Chondrocyte (in vitro differentiated cells): ENCODE results near the gene GEMIN2. TPM values are rescaled to one million over a fixed set of nuclear protein-coding genes. Genes with fewer than 3 reads are reported as not detected.

Experiments used
- DNase-seq: peaks from one replicate; pipeline ENCODE4 v3.0.0; 2021; ENCODE audit warnings: mixed read lengths, low spot score
- H3K27ac Mint-ChIP-seq: one replicate; pipeline ENCODE4 v1.8.0; 2021; ENCODE audit warnings: mild to moderate bottlenecking, moderate library complexity, mixed read lengths; ENCODE audit not compliant: unreplicated experiment
- H3K27me3 Mint-ChIP-seq: 2 replicates; pipeline ENCODE4 v1.8.0; 2021; ENCODE audit warnings: low read depth, mixed read lengths
- H3K36me3 Mint-ChIP-seq: 2 replicates; pipeline ENCODE4 v1.8.0; 2021; ENCODE audit warnings: low read depth, mixed read lengths
- H3K4me1 Mint-ChIP-seq: 2 replicates; pipeline ENCODE4 v1.8.0; 2021; ENCODE audit warnings: low read depth, mild to moderate bottlenecking, mixed read lengths
- H3K4me3 Mint-ChIP-seq: one replicate; pipeline ENCODE4 v1.8.0; 2021; ENCODE audit warnings: mild to moderate bottlenecking, moderate library complexity, mixed read lengths; ENCODE audit not compliant: unreplicated experiment
- H3K9me3 Mint-ChIP-seq: 2 replicates; pipeline ENCODE4 v1.8.0; 2021; ENCODE audit warnings: low read depth, mixed read lengths
- CTCF ChIP-seq: fragments of 200-600 bp; sonication (generic); IDR thresholded peaks from 2 replicates; pipeline ENCODE4 v1.5.0; 2021; ENCODE audit warnings: antibody characterized with exemption, mild to moderate bottlenecking, moderate library complexity
- total RNA-seq: library from RNA; stranded (reverse); gene quantifications from 3 replicates; pipeline ENCODE4 v1.2.1, GENCODE V29; 2021

GEMIN2 gene
- total RNA-seq, 1 donor from 2014 or later: 14.0 TPM

DNA sequence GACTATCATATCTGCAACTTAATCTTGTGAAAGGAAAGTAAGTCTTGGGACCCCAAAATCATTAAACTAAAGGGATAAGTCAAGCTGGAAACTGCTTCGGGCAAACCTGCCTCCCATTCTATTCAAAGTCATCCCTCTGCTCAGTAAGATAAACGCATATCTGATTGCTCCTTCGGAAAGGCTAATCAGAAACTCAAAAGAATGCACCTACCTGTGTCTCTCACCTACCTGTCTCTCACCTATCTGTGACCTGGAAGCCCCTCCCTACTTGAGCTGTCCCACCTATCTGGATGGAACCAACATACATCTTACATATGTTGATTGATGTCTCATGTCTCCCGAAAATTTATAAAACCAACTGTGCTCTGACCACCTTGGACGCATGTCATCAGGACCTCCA is 31.0 kb upstream of the GEMIN2 start:
- H3K36me3 Mint-ChIP-seq: peaks cover 40% of the 10 kb centered on the region
- no peak for TF ChIP-seq CTCF
- H3K27me3 Mint-ChIP-seq: no peaks in the 10 kb centered on the region
- DNase-seq: no peak
- peaks cover 3% of the 10 kb centered on the region for H3K4me1 Mint-ChIP-seq
- no peak overlapping the region for H3K4me3 Mint-ChIP-seq
- no peak overlapping the region for H3K27ac Mint-ChIP-seq
- H3K9me3 Mint-ChIP-seq: no peaks in the 10 kb centered on the region

DNA sequence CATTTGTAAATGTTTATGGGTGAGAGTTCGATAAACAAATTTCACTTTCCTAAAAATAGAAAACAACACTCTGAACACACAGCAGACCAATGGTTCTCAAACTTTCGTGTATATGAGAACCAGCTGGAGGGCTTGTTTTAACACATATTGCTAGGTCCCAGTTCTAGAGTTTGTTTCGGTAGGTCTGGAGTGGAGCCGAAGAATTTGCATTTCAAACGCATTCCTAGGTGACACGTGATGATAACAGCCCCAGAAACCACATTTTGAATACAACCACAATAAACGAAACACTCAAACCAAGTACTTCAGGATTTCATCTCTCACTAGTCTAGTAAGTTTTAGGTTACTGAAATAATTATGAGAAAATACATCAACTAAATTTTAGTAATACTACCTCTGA is 28.2 kb upstream of the GEMIN2 start:
- H3K27ac Mint-ChIP-seq: no peak overlapping the region
- H3K4me3 Mint-ChIP-seq: no peak overlapping the region
- peaks cover 41% of the 10 kb centered on the region for H3K36me3 Mint-ChIP-seq
- no peak for DNase-seq
- no peaks in the 10 kb centered on the region for H3K27me3 Mint-ChIP-seq
- H3K9me3 Mint-ChIP-seq: no peaks in the 10 kb centered on the region
- H3K4me1 Mint-ChIP-seq: peaks cover 3% of the 10 kb centered on the region
- no peak for TF ChIP-seq CTCF

- Mint-ChIP-seq H3K27ac (no peak overlapping the region), H3K9me3 (no peaks in the 10 kb centered on the region), H3K27me3 (no peaks in the 10 kb centered on the region), H3K4me3 (no peak overlapping the region), H3K36me3 (peaks cover 47% of the 10 kb centered on the region), H3K4me1 (peaks cover 3% of the 10 kb centered on the region)
- DNase-seq: no peak
- TF ChIP-seq CTCF: no peak
Observed at GRCh38 chr14:39087493-39087892, 26.6 kb upstream of the GEMIN2 start.

DNA sequence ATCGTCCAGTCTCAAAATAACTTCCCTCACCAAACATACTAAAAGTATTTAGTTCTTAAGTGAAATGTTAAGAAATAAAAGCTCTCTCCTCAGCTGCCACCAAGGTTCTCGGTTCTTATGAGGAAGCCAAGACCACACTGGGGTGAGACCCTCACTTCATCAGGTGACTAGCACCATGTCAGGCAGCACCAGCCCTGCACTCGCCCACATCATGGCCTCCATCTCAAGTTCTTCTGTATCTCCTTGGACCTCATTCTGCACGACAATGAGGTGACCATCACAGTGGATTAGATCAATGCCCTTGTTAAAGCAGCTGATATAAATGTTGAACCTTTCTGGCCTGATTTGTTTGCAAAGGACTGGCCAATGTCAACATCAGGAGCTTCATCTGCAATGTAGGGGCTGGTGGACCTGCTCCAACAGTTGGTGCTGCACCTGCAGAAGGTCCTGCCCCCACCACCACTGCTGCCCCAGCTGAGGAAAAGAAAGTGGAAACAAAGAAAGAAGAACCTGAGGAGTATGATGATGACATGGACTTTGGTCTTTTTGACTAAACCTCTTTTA is 23.5 kb upstream of the GEMIN2 start:
- peaks cover 41% of the 10 kb centered on the region for H3K36me3 Mint-ChIP-seq
- H3K27ac Mint-ChIP-seq: no peak overlapping the region
- H3K4me1 Mint-ChIP-seq: peaks cover 12% of the 10 kb centered on the region
- H3K9me3 Mint-ChIP-seq: no peaks in the 10 kb centered on the region
- DNase-seq: no peak
- H3K27me3 Mint-ChIP-seq: no peaks in the 10 kb centered on the region
- TF ChIP-seq CTCF: no peak
- no peak overlapping the region for H3K4me3 Mint-ChIP-seq

DNA sequence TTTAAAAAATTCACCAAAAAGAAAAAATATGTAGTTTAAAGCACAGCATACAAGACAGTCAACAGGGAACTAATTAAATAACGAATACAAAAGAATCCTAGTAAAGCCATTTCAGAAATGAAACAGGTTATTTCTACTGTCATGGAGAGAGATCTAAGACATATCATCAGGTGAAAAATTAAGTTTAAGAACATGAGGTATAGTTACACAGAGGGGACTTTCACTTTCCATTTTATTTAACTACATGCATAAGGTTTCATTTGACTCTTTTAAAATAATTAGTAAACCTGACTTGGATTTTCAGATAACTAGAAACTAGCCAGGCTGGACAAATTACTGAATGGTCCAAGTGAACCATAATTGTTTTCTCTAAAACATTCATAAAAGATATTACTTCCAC is 22.4 kb upstream of the GEMIN2 start:
- Mint-ChIP-seq H3K36me3 (peaks cover 34% of the 10 kb centered on the region), H3K27me3 (no peaks in the 10 kb centered on the region), H3K27ac (no peak overlapping the region), H3K4me3 (no peak overlapping the region), H3K9me3 (no peaks in the 10 kb centered on the region), H3K4me1 (peaks cover 12% of the 10 kb centered on the region)
- DNase-seq: no peak
- no peak for TF ChIP-seq CTCF
